Activated CD8-positive, alpha-beta T cell treated with anti-CD3 and anti-CD28 coated beads for 36 hours (primary cell): ENCODE results near the gene PITX1. TPM values are rescaled to one million over a fixed set of nuclear protein-coding genes. Genes with fewer than 3 reads are reported as not detected.
A peak's percentile ranks its signal among the peaks of the same experiment; 100 is the strongest.

Experiments
- ATAC-seq: fragments of 200-7000 bp; cut with Tn5 transposase; one replicate; pipeline ENCODE4 v1.10.0; 2021; ENCODE audit warnings: mild to moderate bottlenecking, moderate library complexity
- CTCF ChIA-PET: fragments of 350-600 bp; sonication (Branson Sonifier 250); formaldehyde crosslinking; loops from one replicate; lab custom pipeline; 2021; ENCODE audit warnings: antibody characterized with exemption; lab: Charles Lee
- POLR2A ChIA-PET: fragments of 350-600 bp; sonication (Branson Sonifier 250); formaldehyde crosslinking; loops from one replicate; lab custom pipeline; 2021; ENCODE audit warnings: antibody characterized with exemption; lab: Charles Lee
- DNase-seq: peaks from one replicate; pipeline ENCODE4 v3.0.0-alpha.2; 2020
- H3K27ac Mint-ChIP-seq: one replicate; pipeline ENCODE4 v1.8.0; 2021; ENCODE audit warnings: mild to moderate bottlenecking, mixed read lengths
- H3K27me3 Mint-ChIP-seq: one replicate; pipeline ENCODE4 v1.8.0; 2021; ENCODE audit warnings: mixed read lengths
- H3K36me3 Mint-ChIP-seq: one replicate; pipeline ENCODE4 v1.8.0; 2021; ENCODE audit warnings: low read depth, mixed read lengths
- H3K4me1 Mint-ChIP-seq: one replicate; pipeline ENCODE4 v1.8.0; 2021; ENCODE audit warnings: low read depth, mixed read lengths
- H3K4me3 Mint-ChIP-seq: one replicate; pipeline ENCODE4 v1.8.0; 2021; ENCODE audit warnings: mild to moderate bottlenecking, moderate library complexity, mixed read lengths
- H3K9me3 Mint-ChIP-seq: one replicate; pipeline ENCODE4 v1.8.0; 2021; ENCODE audit warnings: mixed read lengths
- intact Hi-C: fragments of 100-400 bp; cut with micrococcal nuclease; formaldehyde crosslinking; loops from one replicate; pipeline ENCODE4 v1.10.0; 2022
- total RNA-seq, 2 experiments: library from RNA; stranded (reverse); gene quantifications; one replicate each; pipeline ENCODE4 v1.2.3, GENCODE V29; 2021
- TF ChIP-seq, protein P1 (sequence below): fragments of 200-600 bp; IDR thresholded peaks from one replicate; pipeline ENCODE4 v1.8.0; 2022; ENCODE audit warnings: antibody characterized with exemption, mild to moderate bottlenecking

PITX1 gene
- total RNA-seq, 2 experiments from 2014 or later, result 0.20 to 0.31 TPM

DNA sequence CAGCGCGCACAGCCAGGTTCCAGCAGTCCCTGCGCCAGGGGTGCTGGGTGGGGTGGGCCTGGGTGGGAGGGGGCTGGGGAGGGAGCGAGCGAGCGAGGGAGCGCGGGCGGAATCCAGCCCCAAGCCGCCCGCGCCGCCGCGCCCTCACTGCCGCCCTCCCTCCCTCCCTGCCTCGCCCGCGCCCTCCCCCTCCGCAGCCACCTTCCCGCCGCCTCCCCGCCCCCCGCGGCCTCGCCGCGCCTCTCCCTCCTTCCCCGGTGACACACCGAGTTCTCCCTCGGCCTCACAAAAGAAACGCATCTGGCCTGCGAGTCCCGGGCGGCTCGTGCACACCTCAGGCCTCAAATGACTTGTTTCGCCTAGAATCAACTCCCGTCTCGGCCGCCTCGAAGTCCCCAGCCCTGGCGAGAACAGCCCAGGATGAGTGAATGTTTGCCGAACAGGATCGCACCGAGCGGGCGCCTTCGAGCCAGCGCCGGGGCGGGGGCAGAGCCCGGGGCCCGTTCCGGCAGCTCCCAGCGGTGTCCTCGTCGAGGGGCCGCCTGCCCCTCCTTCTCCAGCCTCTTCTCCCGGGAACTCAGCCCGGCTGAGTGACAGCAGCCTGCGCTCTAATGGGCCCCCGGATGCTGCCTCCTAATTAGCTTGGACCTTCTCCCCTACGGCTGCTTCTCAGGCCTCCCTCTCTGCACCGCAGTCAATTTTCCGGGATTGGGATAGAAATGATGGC is 371 bp upstream of the PITX1 start:
- ATAC-seq (peak; percentile 48), DNase-seq (peak; percentile 52)
- ChIA-PET POLR2A (interaction anchor here (1.4 kb wide), 1 partner anchor 10 kb away, joined by 3 read pairs; no protein-coding TSS in a partner anchor), CTCF (interaction anchor here (1.1 kb wide), 1 partner anchor 130 kb away, joined by 3 read pairs; the partner anchor contains the start of gene PCBD2)
- Mint-ChIP-seq H3K4me3 (peak overlapping the region; percentile 70), H3K36me3 (no peaks in the 10 kb centered on the region), H3K9me3 (no peaks in the 10 kb centered on the region), H3K4me1 (peaks cover 29% of the 10 kb centered on the region), H3K27me3 (peaks cover 77% of the 10 kb centered on the region), H3K27ac (no peak overlapping the region)
- TF ChIP-seq, protein P1, sequence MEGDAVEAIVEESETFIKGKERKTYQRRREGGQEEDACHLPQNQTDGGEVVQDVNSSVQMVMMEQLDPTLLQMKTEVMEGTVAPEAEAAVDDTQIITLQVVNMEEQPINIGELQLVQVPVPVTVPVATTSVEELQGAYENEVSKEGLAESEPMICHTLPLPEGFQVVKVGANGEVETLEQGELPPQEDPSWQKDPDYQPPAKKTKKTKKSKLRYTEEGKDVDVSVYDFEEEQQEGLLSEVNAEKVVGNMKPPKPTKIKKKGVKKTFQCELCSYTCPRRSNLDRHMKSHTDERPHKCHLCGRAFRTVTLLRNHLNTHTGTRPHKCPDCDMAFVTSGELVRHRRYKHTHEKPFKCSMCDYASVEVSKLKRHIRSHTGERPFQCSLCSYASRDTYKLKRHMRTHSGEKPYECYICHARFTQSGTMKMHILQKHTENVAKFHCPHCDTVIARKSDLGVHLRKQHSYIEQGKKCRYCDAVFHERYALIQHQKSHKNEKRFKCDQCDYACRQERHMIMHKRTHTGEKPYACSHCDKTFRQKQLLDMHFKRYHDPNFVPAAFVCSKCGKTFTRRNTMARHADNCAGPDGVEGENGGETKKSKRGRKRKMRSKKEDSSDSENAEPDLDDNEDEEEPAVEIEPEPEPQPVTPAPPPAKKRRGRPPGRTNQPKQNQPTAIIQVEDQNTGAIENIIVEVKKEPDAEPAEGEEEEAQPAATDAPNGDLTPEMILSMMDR, result no peak
- intact Hi-C loops, result no loop called here

- POLR2A ChIA-PET, result interaction anchor here (0.7 to 1.4 kb wide), 3 partner anchors 9 to 327 kb away, joined by 3 to 4 read pairs (median 3); no protein-coding TSS in a partner anchor
- DNase-seq (peak; percentile 20), ATAC-seq (peak; percentile 12)
- H3K27ac Mint-ChIP-seq, result no peak overlapping the region
- intact Hi-C loops, result no loop called here
- CTCF ChIA-PET, result no interaction called here
- TF ChIP-seq, protein P1, result no peak
- peaks cover 33% of the 10 kb centered on the region for H3K4me1 Mint-ChIP-seq
- peak overlapping the region; percentile 62 for H3K4me3 Mint-ChIP-seq
- H3K36me3 Mint-ChIP-seq, result no peaks in the 10 kb centered on the region
- H3K27me3 Mint-ChIP-seq, result peaks cover 77% of the 10 kb centered on the region
- H3K9me3 Mint-ChIP-seq, result peaks cover 2% of the 10 kb centered on the region
Measured at GRCh38 chr5:135032999-135033861, 798 bp downstream of the PITX1 start.

DNA sequence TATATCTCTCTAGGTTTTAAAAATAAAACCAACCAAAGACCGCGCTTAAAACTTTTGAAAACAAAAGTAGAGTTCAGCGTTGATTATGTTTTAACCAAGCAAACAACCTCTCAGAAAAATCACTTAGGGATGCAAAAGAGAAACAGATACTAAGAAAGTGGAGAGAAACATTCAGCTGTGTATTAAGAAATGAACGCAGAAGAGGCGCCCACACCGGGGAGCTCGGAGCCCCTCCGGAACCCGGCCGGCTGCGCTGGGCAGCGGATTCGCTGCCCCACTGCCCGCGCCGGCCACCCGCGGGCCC is 1.4 kb downstream of the PITX1 start:
- TF ChIP-seq, protein P1, result no peak
- peaks cover 33% of the 10 kb centered on the region for H3K4me1 Mint-ChIP-seq
- ATAC-seq (no peak), DNase-seq (no peak)
- intact Hi-C loops, result no loop called here
- no peaks in the 10 kb centered on the region for H3K36me3 Mint-ChIP-seq
- peak overlapping the region; percentile 54 for H3K4me3 Mint-ChIP-seq
- ChIA-PET POLR2A (interaction anchor here (0.9 kb wide), 1 partner anchor 125 kb away, joined by 4 read pairs; no protein-coding TSS in a partner anchor), CTCF (interaction anchor here (1.7 kb wide), 1 partner anchor 159 kb away, joined by 5 read pairs; no protein-coding TSS in a partner anchor)
- H3K27ac Mint-ChIP-seq, result no peak overlapping the region
- peaks cover 2% of the 10 kb centered on the region for H3K9me3 Mint-ChIP-seq
- H3K27me3 Mint-ChIP-seq, result peaks cover 72% of the 10 kb centered on the region

GRCh38 chr5:135031813-135032694 is 2.0 kb downstream of the PITX1 start:
- Mint-ChIP-seq H3K27me3 (peaks cover 73% of the 10 kb centered on the region), H3K27ac (no peak overlapping the region), H3K4me3 (peak overlapping the region; percentile 54), H3K4me1 (peaks cover 33% of the 10 kb centered on the region), H3K9me3 (peaks cover 2% of the 10 kb centered on the region), H3K36me3 (no peaks in the 10 kb centered on the region)
- TF ChIP-seq, protein P1, result no peak
- ChIA-PET CTCF (interaction anchor here (1.7 kb wide), 1 partner anchor 159 kb away, joined by 5 read pairs; no protein-coding TSS in a partner anchor), POLR2A (no interaction called here)
- intact Hi-C loops, result no loop called here
- ATAC-seq (no peak), DNase-seq (no peak)
